DND-41 (cell line): Measurements from ENCODE around the gene NR1H4.

ENCODE experiments used
- CTCF ChIP-seq: IDR thresholded peaks from 2 replicates; pipeline ENCODE4 v1.5.1; 2012; ENCODE audit warnings: borderline replicate concordance, low read length, moderate library complexity, mild to moderate bottlenecking; ENCODE audit not compliant: poor library complexity, severe bottlenecking; ENCODE audit errors: extremely low read depth
- EZH2 ChIP-seq: IDR thresholded peaks from 3 replicates; pipeline ENCODE4 v1.6.1; 2012; ENCODE audit warnings: borderline replicate concordance, low read depth, mild to moderate bottlenecking, moderate library complexity, low read length, inconsistent platforms; ENCODE audit not compliant: severe bottlenecking

GRCh38 chr12:100494026-100494425, 20.4 kb downstream of the NR1H4 start:
- TF ChIP-seq EZH2 (no peak), CTCF (no peak)
